ENCODE results near the gene PMF1. TPM values are rescaled to one million over a fixed set of nuclear protein-coding genes. Genes with fewer than 3 reads are reported as not detected.
"Not testable (repeated sequence)": the region's sequence is repeated elsewhere in the genome, so short reads cannot be mapped to it uniquely, and the experiment has no call there.

The PMF1 gene
- total RNA-seq, 1 donor from 2014 or later = 83.3 TPM

GRCh38 chr1:156186347-156187177 is 26.2 kb upstream of the PMF1 start:
- not testable (repeated sequence) for H3K4me3 Mint-ChIP-seq; H3K27me3 Mint-ChIP-seq (ENCODE audit: low read depth); DNase-seq (ENCODE audit: low read depth, low spot score); H3K36me3 Mint-ChIP-seq (ENCODE audit: low read depth); H3K27ac Mint-ChIP-seq (ENCODE audit: unreplicated experiment); H3K4me1 Mint-ChIP-seq
- peaks cover 10% of the 10 kb centered on the region for H3K9me3 Mint-ChIP-seq

- not testable (repeated sequence) for DNase-seq (ENCODE audit: low read depth, low spot score); H3K4me3 Mint-ChIP-seq; H3K27ac Mint-ChIP-seq (ENCODE audit: unreplicated experiment); H3K36me3 Mint-ChIP-seq (ENCODE audit: low read depth); H3K27me3 Mint-ChIP-seq (ENCODE audit: low read depth)
- Mint-ChIP-seq H3K4me1 (peaks cover 14% of the 10 kb centered on the region), H3K9me3 (peaks cover 10% of the 10 kb centered on the region)
These were observed 22.5 kb upstream of the PMF1 start for GRCh38 chr1:156190265-156190664.

DNA sequence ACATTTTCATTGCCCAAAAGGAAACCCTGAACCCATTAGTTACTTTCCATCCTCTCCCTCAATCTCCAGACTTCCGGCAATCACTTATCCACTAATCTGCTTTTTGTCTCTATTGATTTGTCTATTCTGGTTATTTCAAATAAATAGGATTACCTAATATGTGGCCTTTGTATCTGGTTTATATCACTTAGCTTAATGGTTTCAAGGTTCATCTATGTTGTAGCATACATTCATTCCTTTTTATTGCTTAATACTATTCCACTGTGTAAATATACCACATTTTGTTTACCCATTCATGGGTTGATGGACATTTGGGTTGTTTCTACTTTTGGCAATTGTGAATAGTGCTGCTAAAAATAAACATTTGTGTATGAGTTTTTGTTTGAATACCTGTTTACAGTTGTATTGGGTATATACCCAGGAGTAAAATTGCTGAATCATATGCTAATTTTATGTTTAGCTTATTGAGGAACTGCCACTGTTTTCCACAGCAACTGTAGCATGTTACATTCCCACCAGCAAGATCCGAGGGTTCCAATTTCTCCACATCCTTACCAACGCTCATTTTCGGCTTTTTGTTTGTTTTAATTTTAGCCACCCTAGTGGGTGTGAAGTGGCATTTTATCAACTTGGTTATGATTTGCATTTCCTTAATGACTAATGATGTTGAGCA is 21.4 kb upstream of the PMF1 start:
- H3K9me3 Mint-ChIP-seq = peaks cover 10% of the 10 kb centered on the region
- H3K4me3 Mint-ChIP-seq = no peak overlapping the region
- H3K4me1 Mint-ChIP-seq = peaks cover 19% of the 10 kb centered on the region
- DNase-seq (ENCODE audit: low read depth, low spot score) = no peak
- H3K36me3 Mint-ChIP-seq (ENCODE audit: low read depth) = peaks cover 5% of the 10 kb centered on the region
- H3K27me3 Mint-ChIP-seq (ENCODE audit: low read depth) = no peaks in the 10 kb centered on the region
- TF ChIP-seq, protein P1, sequence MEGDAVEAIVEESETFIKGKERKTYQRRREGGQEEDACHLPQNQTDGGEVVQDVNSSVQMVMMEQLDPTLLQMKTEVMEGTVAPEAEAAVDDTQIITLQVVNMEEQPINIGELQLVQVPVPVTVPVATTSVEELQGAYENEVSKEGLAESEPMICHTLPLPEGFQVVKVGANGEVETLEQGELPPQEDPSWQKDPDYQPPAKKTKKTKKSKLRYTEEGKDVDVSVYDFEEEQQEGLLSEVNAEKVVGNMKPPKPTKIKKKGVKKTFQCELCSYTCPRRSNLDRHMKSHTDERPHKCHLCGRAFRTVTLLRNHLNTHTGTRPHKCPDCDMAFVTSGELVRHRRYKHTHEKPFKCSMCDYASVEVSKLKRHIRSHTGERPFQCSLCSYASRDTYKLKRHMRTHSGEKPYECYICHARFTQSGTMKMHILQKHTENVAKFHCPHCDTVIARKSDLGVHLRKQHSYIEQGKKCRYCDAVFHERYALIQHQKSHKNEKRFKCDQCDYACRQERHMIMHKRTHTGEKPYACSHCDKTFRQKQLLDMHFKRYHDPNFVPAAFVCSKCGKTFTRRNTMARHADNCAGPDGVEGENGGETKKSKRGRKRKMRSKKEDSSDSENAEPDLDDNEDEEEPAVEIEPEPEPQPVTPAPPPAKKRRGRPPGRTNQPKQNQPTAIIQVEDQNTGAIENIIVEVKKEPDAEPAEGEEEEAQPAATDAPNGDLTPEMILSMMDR (conservative IDR thresholded peaks at IDR 0.05) = no peak
- H3K27ac Mint-ChIP-seq (ENCODE audit: unreplicated experiment) = no peak overlapping the region

- Mint-ChIP-seq H3K27ac (ENCODE audit: unreplicated experiment) (peak overlapping the region; percentile 95), H3K4me1 (peaks cover 19% of the 10 kb centered on the region), H3K36me3 (ENCODE audit: low read depth) (peaks cover 5% of the 10 kb centered on the region), H3K4me3 (peak overlapping the region; percentile 98), H3K9me3 (peaks cover 6% of the 10 kb centered on the region), H3K27me3 (ENCODE audit: low read depth) (no peaks in the 10 kb centered on the region)
- TF ChIP-seq, protein P1 (conservative IDR thresholded peaks at IDR 0.05) = no peak
- DNase-seq (ENCODE audit: low read depth, low spot score) = no peak
These were observed 19.7 kb upstream of the PMF1 start for GRCh38 chr1:156193208-156193487.

DNA sequence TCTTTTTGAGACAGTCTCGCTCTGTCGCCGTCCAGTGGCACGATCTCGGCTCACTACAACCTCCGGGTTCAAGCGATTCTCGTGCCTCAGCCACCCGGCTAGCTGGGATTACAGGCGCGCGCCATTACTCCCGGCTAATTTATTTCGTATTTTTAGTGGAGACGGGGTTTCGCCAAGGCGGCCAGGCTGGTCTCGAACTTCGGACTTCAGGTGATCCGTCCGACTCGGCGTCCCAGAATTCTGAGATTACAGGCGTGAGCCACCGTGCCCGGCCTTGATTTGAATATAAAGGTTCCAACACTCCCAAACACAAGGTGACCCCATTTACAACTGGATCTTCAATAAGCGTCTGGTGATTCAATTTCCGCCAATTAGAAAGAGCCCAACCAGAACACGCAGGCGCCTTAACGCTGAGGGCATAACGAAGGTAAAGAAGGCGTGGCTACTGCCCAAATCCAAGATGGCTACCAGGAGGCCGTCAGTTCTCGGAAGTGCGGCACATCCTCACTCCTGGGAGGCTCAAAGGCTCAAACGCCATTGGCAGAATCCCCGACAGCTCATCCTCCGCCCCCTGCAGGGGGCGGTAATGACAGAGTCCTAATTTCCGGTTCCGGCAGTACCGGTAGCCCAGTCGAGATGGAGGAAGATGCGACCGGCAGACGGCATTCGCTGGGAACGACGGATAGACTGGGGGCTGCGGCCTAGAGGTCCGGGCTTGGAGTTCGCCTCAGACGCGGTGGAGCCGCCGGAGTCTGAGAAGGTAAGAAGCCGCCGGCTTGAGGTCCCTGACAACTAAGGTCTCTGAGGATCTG is 19.1 kb upstream of the PMF1 start, which contains the start of gene SLC25A44:
Gene SLC25A44 (plus strand): TSS at position 617 of the 812 bp plus-strand sequence. CDS start 5,744 bp downstream, outside the sequence.
- H3K9me3 Mint-ChIP-seq = peaks cover 6% of the 10 kb centered on the region
- DNase-seq (ENCODE audit: low read depth, low spot score) = peak; percentile 94
- peaks cover 19% of the 10 kb centered on the region for H3K4me1 Mint-ChIP-seq
- TF ChIP-seq, protein P1 (conservative IDR thresholded peaks at IDR 0.05) = peak; percentile 72
- H3K27ac Mint-ChIP-seq (ENCODE audit: unreplicated experiment) = peak within 1 kb of the TSS; percentile 96
- H3K36me3 Mint-ChIP-seq (ENCODE audit: low read depth) = peaks cover 5% of the 10 kb centered on the region
- peak within 1 kb of the TSS; percentile 98 for H3K4me3 Mint-ChIP-seq
- no peaks in the 10 kb centered on the region for H3K27me3 Mint-ChIP-seq (ENCODE audit: low read depth)

DNA sequence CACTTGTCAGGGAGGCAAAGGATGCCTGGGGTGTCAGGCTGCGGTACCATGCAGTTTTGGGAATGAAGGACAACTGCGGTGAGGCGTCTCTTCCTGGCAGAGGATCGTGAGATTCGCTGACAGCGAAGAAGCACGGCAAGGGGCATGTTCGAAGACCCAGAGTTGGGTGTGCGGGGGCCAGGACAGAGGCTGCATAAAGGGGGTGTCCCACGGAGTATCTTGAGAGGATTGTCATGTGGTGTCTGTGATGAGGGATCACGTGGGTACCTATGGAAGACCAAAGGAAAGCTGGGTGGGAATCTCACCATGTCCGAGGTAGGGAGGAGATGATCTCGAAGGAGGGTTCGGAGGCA is 18.5 kb upstream of the PMF1 start:
- H3K4me1 Mint-ChIP-seq = peaks cover 19% of the 10 kb centered on the region
- no peaks in the 10 kb centered on the region for H3K27me3 Mint-ChIP-seq (ENCODE audit: low read depth)
- peaks cover 5% of the 10 kb centered on the region for H3K36me3 Mint-ChIP-seq (ENCODE audit: low read depth)

More for the DNA sequence above, 18.5 kb upstream of the PMF1 start:
- TF ChIP-seq, protein P1 (conservative IDR thresholded peaks at IDR 0.05) = no peak
- H3K9me3 Mint-ChIP-seq = peaks cover 3% of the 10 kb centered on the region
- no peak for DNase-seq (ENCODE audit: low read depth, low spot score)
- H3K4me3 Mint-ChIP-seq = peak overlapping the region; percentile 98
- H3K27ac Mint-ChIP-seq (ENCODE audit: unreplicated experiment) = peak overlapping the region; percentile 96

Data from neural crest cell (in vitro differentiated cells).